Stimulated activated CD8-positive, alpha-beta memory T cell treated with anti-CD3 and anti-CD28 coated beads, Interleukin-2, amount 100 ng/mL, for 48 hours (primary cell): ENCODE measurements around the gene KNCN.

ENCODE experiments used
- DNase-seq, 2 donors: peaks; one replicate each; pipeline ENCODE4 v3.0.0-alpha.2; 2020; ENCODE audit warnings: low read depth in 2 of 2

KNCN gene

DNA sequence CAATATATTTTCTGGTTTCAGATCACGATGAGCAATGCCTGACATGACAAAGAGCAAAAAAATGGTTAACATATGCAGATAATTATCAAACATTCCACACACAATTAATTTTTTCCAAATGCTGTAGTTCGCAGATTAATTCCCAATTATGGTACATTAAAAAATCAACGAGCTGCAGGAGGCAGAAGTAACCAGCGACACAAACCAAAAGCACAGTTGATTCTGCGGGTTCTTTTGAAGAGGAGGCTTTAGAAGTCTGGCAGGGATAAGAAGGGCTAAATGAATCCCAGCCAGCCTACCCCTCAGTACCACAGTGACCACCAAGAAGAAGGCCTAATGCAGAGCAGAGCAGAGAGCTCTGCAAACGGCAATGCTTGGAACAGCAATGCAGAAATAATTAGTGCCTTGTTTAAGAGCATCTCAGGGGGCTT is 17.0 kb upstream of the KNCN start:
- no peak for DNase-seq

DNA sequence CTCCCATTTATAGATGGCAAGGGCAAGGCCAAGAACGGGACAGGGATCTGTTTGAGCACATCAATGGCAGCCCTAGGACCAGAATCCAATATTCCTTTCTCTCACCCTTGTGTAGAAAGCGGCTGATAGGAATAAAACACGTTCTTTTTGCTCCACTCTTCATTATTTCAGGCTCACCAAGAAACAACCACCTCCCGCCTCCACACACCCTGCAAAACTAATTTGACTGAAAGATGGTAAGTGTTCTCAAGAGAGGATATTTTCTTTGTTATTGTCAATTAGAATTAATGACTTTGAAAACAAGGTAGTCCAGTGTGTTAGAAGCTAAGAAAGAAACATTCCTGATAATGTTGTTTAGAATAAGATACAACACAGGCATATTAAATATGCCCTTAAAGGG is 11.9 kb upstream of the KNCN start:
- DNase-seq: no peak

DNA sequence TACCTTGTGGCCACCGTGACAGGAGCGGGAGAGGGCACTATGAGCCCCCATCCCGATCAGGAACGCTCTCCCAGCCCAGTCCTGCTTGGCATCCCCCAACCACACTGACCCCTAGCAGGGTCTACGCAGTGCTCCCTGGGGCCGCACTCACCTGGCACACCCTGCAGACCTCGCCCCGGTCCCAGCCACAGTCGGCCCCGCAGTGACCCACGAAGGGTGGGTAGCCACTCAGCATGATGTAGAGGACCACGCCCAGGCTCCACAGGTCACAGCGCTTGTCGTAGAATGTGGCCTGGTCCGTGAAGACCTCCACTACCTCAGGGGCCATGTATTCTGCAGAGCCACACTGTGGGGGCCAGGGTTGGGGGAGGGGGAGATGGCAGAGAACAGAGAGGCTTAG is 11.1 kb upstream of the KNCN start:
- DNase-seq: no peak

DNA sequence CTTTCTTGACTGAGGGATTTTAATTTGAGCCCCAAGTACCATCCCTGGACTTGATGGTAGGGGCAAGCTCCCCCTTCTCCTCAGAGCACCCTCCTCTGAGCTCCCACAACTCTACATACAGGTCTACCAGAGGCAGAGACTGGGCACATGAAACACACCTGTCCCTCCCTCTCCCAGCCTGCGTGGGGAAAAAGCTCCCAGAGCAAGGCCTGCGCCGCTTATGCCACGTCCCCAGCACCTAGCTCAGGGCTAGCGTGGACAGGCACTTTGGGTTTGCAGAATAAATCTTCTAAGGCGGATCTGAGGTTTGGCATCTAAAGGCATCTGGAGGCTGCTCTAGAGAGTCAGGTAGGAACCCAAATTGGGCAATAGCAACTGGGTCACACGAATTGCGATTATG is 7.5 kb upstream of the KNCN start:
- no peak for DNase-seq

DNA sequence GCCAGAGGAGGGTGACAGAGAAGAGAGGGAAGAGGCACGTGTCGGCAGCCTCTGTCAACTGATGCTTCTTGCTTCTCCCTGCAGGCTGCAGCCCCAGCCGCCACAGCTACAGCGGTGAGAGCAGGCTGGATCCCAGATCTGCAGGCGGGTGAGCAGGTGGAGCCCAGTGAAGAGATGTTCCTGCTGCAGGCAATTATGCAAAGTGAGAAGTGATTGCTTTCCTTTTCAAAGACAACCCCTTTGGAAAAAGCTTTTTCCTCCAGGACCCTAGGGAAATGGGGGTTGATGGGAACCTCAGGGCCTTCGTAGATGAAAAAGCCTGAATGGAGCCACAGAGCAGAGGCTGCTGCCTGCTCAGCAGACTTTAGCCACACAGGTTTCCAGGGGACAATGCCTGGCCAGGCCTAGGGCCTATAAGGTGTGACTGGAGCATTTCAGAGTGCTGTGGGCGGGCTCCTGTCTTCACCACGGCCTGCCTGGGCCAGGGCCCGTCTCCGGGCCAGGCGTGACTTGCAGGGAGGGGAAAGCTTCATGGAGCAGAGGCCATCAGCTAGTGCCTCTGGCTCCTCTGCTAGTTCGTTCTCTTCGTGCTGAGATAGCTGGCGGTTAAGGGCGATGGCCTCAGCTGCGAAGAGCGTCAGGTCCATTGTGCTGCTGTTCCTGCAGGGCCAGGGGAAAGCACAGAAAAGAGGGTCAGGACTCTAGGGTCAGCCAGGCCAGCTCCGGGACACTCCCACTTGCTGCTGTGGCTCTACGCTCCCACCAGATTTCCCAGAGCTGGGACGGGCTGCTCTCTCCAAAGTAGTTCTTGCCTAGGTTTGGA is 6.9 kb upstream of the KNCN start:
- no peak for DNase-seq

DNA sequence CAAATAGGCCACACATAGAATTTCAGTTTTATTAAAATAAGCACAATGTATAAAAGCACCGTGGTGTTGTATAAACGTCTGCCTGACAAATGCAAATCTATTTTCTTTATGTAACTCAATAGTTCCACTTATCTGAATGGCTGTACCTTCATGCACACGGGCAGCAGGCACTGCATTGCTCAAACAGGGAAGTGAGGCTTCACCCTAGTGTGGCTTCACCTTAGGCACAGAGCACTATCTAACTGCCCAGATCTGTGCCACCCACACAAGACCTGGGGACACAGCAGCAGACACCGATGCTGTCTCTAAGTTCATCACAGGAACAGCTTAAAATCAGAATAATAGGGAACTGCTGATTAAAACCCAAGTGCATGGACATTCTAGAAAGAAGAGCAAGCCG is 6.0 kb upstream of the KNCN start:
- DNase-seq: no peak

DNA sequence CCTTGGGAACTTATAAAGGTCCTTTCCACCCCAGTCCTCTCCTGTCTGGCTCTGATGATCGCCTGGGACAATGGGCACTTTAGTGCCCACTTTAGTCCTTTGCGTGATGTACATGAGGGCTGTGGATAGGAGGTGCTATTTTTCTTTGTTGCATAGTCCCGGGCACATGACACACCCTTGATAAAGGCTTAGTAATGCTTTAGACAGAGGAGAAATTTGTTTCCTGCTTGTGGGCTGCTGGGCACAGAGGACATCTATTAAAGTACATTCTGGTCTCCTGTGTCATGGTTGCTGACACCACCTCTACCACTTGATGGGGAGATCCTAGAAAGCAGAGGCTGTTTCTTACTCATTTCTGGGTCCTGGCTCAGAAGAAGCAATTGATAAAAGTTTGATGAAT is 5.4 kb upstream of the KNCN start:
- no peak for DNase-seq

DNA sequence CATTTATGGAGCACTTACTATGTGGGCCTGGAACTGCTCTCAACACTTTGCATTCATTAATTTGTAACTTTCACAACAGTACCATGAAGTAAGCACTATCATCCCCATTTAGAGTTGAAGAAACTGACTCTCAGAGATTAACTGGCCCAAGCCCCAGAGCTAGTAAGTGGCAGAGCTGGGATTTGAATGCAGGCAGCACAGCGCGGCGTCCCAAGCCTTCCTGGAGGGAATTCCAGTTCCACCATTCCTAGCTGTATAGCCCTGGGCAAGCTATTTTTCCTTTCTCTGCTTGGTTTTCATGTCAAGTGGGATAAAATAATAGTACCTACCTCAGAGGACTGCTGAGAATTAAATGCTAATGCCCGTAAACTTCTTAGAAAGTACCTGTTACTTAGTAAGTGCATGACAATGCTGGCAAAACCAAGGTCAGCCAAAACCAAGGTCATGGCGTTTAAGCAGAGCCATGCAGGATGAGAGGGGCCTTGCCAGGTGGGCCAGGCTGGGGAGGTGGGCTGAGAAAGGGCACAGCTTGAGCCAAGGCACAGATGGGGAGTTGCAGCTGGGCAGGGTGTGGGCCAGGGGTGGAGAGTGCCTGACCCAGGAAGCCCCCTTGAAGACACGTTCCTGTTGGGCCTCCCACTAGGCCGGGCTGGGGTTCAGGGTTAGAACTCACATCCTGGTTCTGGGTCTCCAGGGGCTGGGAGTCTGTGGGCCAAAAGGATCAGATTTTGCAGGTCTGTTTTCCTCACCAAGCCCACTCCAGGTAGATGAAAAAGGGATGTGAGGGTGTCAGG is 4.6 kb upstream of the KNCN start:
- no peak for DNase-seq

DNA sequence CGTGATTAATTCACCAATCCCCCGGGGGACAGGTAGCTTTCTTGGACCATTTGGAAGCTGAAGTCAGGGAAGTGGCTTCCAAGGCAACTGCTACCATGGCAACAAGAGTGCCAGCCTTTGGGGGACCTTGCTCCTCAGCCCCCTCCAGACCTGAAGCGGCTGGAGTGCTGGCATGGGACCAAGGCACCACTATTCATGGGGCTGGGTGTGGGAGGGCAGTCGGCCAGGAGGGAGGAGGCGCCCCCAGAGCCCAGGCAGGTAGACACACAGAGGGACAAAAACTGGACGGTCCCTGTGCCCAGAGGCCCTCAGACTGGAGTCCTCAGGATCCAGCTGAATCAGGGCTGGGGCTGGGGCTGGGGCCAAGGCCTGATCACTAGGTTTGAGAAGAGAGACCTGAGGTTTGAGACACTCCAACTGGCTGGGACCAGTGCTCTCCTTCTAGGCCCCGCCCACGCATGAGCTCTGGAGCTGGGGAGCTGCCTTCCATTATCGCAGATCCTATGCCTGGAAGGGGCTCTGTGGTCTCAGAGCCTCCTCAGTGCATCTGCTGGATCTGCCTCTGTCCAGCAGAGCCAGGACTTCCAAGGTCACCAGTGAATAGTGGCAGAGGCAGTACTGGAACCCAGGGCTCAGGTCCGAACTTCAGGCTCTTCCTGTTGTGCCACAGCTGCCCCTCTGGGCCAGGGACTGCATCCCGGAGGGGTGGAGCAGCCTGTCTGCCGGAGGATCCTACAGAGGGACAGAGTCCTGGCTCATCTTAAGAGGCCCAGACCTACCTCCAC is 3.3 kb upstream of the KNCN start:
- no peak for DNase-seq

DNA sequence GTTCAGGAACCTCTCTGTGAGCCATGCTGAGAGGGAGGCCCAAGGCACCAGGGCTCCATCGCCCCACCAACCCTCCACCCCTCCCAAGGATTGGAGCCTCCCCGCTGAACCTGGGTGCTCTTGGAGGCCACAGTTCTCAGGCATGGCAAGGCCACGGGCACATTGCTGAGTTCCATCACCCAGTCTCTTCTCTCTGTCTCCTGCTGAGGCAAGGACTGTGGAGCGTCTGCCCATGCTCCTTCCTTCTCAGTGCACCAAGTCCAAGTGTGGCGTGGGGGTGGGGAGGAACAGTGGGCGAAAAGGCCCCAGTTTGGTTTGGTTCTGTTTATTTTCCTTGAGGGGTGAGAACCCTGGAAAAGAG is 2.8 kb upstream of the KNCN start:
- no peak for DNase-seq

DNA sequence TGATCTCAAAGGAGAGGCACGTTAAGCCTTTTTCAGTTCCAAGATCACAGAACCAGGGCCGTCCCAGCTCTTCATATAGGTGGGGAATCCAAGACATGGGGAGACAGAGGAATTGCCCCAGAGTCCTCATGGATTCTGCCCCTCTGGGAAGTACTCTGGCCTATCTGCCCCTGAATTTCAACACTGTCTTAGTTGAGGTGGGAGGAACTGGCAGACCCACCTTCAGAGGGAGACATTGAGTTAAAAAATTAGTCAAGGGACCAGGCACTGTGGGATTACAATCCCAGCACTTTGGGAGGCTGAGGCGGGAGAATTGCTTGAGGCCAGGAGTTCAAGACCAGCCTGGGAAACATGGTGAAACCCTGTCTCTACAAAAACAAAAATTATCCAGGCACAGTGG is 2.1 kb upstream of the KNCN start:
- DNase-seq: no peak

DNA sequence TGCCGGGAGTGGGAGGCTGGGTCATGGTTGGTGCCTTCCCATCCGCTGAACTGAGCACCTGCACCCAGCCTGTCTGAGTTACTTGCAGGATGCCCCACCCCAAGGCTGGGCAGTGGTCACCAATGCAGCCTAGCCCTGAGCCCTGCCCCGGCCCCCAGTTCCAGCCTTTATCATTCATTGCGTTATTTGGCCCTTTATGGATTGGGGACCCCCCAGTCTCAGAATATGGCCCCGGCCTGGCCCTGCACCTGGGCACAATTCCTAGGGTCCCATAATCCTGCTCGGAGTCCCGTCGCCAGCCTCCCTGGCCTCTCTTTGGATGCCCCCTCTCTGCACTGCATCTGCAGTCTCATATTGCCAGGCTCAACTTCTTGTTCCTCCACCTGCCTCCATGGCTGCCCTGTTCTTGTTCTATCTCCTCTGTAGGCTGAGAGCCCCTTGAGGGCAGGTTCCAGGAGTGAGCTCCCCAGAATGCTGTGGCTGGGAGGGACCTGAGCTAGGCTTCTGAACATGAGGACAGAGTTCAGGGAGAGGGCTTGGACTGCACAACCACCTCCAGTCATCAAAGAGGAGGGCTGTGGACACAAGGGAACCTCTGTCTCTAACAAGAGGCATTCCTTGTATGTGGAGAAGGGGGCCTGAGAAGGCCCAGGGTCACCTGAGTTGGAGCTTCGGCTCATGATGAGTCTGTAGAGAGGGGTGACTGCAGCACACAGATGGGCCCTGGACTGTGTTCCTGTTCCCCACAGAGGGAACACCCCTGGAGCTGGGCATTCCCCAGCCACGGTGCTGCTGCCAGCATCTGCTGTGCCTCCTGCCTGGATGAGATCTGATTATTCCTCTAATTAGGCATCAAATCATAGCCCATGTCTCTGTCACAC is 1.1 kb upstream of the KNCN start:
- no peak for DNase-seq

DNA sequence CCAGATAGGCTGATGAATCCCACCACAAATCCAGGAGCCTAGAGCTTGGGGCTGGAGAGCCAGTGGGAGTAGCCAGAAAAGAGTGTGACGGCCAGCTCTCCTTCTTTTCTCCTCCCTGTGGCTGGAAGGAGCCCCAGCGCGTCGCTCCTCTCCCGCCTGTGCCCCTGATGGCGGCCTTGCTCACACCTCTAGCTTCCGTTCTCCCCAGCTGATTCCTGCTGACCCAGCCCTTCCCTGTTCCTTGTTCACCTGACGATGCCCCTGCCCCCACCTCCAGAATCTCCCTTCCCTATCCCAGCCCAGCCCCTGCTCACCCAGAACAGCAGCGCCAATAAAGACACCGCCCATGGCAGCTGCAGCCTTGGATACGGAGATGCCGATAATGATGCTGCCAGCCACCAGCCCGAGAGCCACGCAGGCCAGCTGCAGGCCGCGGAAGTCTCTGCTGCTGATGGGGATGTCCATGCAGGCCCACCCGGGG is 656 bp downstream of the KNCN start:
- DNase-seq: no peak

DNA sequence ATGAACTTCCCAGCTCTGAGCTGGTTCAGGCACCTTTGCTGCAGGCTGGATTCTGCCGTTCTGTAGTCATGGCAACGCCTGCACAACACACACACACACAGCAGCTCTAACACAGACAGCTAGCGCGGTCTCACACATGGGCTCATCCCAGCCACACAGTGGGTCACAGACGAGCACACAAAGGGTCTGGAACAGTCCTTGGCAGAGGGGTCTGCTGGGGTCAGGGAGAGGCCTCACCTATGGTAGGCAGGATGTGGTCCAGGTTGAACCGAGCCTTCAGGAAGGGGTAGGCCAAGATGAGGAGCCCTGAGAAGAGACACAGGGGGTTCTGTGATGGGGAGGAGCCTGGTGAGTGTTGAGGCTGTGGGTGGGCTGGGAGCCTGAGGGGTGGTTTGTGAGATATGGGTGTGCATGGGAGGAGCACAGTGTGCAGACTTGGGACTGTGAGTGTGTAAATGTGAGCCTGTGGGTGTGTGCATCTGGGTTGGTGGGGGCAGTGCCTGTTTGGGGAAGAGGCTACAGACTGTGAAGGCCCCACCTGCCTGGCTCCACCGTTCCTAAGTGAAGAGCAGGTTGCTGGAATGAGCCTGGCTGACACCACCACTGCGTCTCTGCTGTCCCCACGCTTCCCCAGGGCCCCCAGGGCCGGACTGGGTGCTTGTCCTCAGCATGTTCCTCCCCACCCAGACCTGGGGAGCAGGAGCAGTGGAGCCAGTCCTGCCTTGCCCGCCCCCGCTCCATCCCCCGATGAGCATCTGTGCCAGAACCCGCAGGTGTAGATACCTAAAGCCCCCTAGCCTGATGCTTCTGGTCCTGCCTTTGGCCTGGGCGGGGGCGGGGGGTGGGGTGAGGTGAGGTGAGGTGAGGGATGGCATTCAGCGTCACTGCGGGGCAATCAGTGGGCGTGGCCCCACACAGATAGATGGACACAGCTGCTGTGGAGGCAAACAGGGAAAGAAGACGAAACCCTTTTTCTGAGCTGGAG is 1.5 kb downstream of the KNCN start:
- no peak for DNase-seq

DNA sequence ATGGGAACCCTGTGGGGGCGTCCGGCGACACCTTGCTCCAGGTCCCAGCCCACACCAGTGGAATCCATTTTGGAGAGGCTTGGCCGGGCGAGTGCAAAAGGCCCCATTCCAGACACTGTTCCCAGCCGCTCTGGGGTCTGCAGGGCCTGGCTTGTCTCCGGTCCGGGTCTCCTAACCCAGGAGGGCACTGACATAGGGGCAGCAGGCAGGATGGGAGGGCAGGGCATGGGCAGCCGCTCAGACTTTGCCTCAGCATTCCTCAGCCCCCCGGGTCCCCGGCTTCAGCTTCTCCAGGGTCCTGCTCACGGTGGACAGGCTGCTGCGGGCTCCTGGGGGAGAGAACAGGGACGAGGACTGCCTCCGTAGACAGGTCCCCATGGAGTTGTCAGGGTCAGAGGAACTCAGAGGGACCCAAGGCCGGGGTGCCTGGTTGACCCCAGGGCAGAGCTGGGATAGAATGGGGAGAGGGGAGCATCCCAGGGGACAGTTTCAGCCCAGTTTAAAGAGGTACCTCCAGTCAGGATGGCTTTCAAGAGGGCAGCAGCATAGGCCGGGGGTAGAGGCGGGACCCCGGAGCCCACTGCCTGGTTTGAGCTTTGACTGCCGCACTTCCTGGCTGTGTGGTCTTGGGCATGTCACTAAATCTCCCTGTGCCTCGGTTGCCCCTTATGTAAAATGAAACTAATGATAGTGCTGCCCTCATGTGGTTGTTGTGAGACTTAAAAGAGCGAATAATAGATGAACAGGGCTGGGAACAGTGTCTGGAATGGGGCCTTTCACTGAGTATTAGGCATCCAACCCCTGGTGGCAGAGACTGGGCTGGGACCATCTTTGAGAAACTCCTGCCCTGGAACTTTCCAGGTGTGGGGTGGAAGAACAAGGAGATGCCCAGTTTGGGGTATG is 3.7 kb downstream of the KNCN start:
- no peak for DNase-seq

DNA sequence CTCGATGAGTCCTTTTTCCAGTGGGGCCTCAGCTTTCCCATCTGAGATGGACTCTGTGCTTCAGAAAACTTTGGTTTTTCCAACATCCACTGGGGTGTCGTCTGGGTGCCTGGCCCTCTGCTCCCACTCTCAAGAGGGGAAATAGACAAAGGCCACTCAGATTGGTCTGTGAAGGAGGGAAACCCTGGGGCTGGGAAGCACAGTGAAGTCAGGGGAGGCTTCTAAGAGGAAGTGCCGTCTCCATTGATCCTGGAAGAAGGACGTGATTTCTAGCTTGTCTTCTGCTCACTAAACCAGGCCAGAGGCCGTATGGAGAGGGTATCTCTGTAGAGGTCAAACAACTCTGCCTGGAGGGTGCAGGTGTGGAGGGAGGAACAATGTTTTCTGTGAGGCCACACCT is 5.2 kb downstream of the KNCN start:
- DNase-seq: no peak

DNA sequence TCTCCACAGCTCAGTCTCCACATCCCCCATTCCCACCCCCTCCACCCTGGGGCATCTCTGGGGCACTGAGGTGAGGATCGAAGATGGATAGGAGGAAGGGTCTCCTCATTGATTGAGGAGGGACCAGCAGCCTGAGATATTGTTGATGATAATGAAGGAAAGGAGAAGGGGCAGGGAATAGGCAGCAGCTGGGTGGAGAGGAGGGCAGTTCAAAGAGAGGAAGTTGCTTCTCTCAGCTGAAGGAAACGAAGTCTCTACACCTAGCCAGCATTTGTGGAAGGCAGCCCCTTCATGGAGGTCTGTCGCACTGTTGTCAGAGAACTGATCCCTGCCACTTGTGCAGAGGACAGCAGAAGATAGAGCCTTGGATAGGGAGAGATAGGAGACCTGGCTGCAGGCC is 5.7 kb downstream of the KNCN start:
- no peak for DNase-seq

DNA sequence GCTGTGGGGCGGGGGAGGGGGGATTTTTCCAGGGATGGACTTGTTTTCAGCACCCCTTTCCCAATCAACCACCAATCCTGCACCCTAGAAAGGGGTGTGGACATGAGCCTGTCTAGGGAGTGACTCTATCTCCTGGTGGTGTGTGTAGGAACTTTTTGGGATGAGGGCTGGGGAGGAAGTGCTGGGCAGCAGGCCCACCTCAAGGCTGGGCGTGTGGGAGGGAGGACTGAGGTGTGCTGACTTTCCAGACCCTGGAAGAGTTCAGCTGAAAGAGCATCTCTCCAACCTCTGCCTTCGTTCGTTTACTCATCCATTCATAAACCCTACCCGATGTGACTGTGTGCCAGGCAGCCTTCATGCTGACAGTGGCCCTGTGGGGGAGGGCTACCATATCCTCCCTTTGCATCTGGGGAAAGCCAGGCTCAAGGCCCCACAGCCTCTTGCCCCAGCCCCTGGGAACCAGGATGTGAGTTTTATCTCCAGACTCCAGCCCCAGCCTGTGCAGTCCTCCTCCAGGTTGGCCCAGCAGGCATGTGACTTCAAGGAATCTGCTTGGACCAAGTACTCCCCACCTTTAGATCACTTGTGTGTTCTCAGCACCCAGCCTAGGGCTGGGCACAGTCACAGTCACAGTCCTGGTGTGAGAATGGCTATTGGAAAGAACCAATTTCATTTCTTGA is 6.7 kb downstream of the KNCN start:
- no peak for DNase-seq
